Activated CD8-positive, alpha-beta T cell treated with anti-CD3 and anti-CD28 coated beads, Interleukin-2, amount 10 ng/mL, durations not matched to agents 7 days and 5 days (primary cell): Measurements from ENCODE around the gene TSPAN15. TPM values are rescaled to one million over a fixed set of nuclear protein-coding genes. Genes with fewer than 3 reads are reported as not detected.
"Not testable (repeated sequence)": the region's sequence is repeated elsewhere in the genome, so short reads cannot be mapped to it uniquely, and the experiment has no call there.

ENCODE experiments used
- ATAC-seq: fragments of 150-1000 bp; cut with Tn5 transposase; one replicate; pipeline ENCODE4 v1.10.0; 2021; ENCODE audit warnings: moderate library complexity
- CTCF ChIA-PET: fragments of 350-600 bp; sonication (Branson Sonifier 250); formaldehyde crosslinking; loops from one replicate; lab custom pipeline; 2021; ENCODE audit warnings: antibody characterized with exemption; lab: Charles Lee
- POLR2A ChIA-PET: fragments of 350-600 bp; sonication (Branson Sonifier 250); formaldehyde crosslinking; loops from one replicate; lab custom pipeline; 2021; ENCODE audit warnings: antibody characterized with exemption; lab: Charles Lee
- DNase-seq: peaks from one replicate; pipeline ENCODE4 v3.0.0-alpha.2; 2020
- H3K27ac Mint-ChIP-seq: one replicate; pipeline ENCODE4 v1.8.0; 2021; ENCODE audit warnings: mild to moderate bottlenecking, mixed read lengths
- H3K27me3 Mint-ChIP-seq: one replicate; pipeline ENCODE4 v1.8.0; 2021; ENCODE audit warnings: low read depth, mixed read lengths
- H3K36me3 Mint-ChIP-seq: one replicate; pipeline ENCODE4 v1.8.0; 2021; ENCODE audit warnings: low read depth, mixed read lengths
- H3K4me1 Mint-ChIP-seq: one replicate; pipeline ENCODE4 v1.8.0; 2021; ENCODE audit warnings: low read depth, mixed read lengths
- H3K4me3 Mint-ChIP-seq: one replicate; pipeline ENCODE4 v1.8.0; 2021; ENCODE audit warnings: mild to moderate bottlenecking, mixed read lengths
- H3K9me3 Mint-ChIP-seq: one replicate; pipeline ENCODE4 v1.8.0; 2022; ENCODE audit warnings: mixed read lengths; ENCODE audit not compliant: insufficient read depth
- total RNA-seq, 2 experiments: library from RNA; stranded (reverse); gene quantifications; one replicate each; pipeline ENCODE4 v1.2.3, GENCODE V29; 2021

The TSPAN15 gene
- total RNA-seq, 2 experiments from 2014 or later = 3.8 to 4.7 TPM

GRCh38 chr10:69480068-69480412 lies 28.8 kb downstream of the TSPAN15 start:
- DNase-seq (no peak), ATAC-seq (no peak)
- Mint-ChIP-seq H3K4me1 (no peaks in the 10 kb centered on the region), H3K27ac (no peak overlapping the region), H3K9me3 (no peaks in the 10 kb centered on the region), H3K4me3 (no peak overlapping the region), H3K27me3 (peaks cover 7% of the 10 kb centered on the region), H3K36me3 (no peaks in the 10 kb centered on the region)
- CTCF ChIA-PET = no interaction called here
- POLR2A ChIA-PET = no interaction called here

DNA sequence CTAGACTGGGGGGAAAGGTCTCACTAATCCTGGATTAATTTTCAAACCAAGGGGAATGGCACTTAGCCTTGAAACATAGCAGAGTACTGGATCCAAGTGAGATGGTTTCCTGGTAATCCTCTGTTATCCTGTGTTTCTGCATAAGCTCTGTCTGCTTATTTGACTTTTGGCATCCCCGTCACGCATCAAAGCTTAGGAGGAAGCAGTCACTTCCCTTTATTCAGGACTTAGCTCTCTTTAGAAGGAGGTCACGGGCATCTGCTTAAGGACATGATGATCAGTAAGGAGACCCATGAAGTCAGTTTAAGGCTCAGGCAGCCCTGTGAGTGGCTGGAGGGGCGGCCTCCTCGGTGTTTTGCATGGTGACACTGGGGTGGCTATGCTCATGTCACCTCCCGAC lies 30.0 kb downstream of the TSPAN15 start:
- H3K27me3 Mint-ChIP-seq = peaks cover 3% of the 10 kb centered on the region
- no peak overlapping the region for H3K4me3 Mint-ChIP-seq
- no peaks in the 10 kb centered on the region for H3K4me1 Mint-ChIP-seq
- H3K9me3 Mint-ChIP-seq = no peaks in the 10 kb centered on the region
- no peak overlapping the region for H3K27ac Mint-ChIP-seq
- no peak for DNase-seq
- ATAC-seq = no peak
- ChIA-PET POLR2A (interaction anchor here (1.3 kb wide), 1 partner anchor 420 kb away, joined by 3 read pairs; no protein-coding TSS in a partner anchor), CTCF (no interaction called here)
- no peaks in the 10 kb centered on the region for H3K36me3 Mint-ChIP-seq

DNA sequence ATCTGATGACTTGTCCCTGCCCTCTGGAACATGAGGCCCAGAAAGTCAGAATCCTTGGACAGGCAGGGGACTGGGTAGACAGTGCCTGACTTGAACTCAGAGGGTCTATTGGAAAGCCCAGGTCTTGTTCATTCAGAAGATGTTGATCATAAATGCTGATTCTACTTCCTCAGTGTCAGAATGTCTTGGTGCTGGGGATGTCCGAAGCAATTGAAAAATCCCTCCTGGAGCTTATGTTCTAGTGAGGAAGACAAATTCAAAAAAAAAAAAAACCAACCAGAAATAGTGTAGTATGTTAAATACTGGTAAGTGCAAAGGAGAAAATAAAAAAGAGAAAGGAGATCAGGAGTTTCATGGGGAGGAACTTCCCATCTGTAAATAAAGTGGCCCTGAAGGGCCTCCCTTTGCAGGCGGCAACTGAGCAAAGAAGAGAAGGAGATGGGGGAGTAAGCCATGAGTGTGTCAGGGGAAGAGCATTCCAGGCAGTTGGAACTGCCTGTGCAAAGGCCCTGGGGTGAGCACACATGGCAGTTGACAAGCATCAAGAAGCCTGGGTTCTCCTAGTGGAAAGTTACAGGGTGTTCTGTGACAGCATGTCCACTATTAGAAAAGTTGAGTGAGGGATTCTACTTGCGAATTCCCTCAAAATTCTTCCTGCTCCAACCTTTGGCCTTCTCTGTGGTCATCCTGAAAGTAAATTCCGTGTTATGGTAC lies 30.7 kb downstream of the TSPAN15 start:
- H3K9me3 Mint-ChIP-seq = no peaks in the 10 kb centered on the region
- no peak overlapping the region for H3K4me3 Mint-ChIP-seq
- CTCF ChIA-PET = no interaction called here
- POLR2A ChIA-PET = interaction anchor here (1.3 kb wide), 1 partner anchor 420 kb away, joined by 3 read pairs; no protein-coding TSS in a partner anchor
- no peak for DNase-seq
- no peaks in the 10 kb centered on the region for H3K4me1 Mint-ChIP-seq
- no peak for ATAC-seq
- H3K27me3 Mint-ChIP-seq = peaks cover 3% of the 10 kb centered on the region
- no peaks in the 10 kb centered on the region for H3K36me3 Mint-ChIP-seq
- H3K27ac Mint-ChIP-seq = no peak overlapping the region

- Mint-ChIP-seq H3K9me3 (peaks cover 7% of the 10 kb centered on the region), H3K27me3 (peaks cover 3% of the 10 kb centered on the region), H3K27ac (peak overlapping the region; percentile 16), H3K4me3 (no peak overlapping the region), H3K4me1 (no peaks in the 10 kb centered on the region), H3K36me3 (peaks cover 5% of the 10 kb centered on the region)
- no peak for ATAC-seq
- ChIA-PET POLR2A (no interaction called here), CTCF (interaction anchor here (1.8 to 2.2 kb wide), 2 partner anchors 19 to 34 kb away, joined by 5 to 7 read pairs; no protein-coding TSS in a partner anchor)
- no peak for DNase-seq
Measured at GRCh38 chr10:69483963-69484362, 32.7 kb downstream of the TSPAN15 start.

DNA sequence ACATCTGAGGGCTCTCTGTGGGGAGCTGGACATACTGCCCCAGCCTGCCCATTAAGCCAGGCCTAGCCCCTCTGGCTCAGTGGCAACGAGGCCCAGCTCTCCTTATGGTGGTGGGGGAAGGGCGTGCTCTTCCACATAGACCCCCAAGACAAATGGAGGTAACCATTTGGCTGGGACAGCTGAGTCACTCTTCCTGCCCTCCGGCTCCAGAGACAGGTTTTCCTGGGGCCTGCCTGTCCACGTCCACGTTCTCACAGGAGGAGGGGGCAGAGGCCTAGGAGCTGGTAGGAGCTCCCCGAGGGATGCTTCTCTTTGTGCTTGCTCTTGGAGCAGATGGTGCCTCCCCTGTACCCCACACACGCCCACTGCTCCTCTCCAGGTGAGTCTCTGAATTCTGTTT lies 33.5 kb downstream of the TSPAN15 start:
- H3K27ac Mint-ChIP-seq = no peak overlapping the region
- no peak overlapping the region for H3K4me3 Mint-ChIP-seq
- peaks cover 7% of the 10 kb centered on the region for H3K9me3 Mint-ChIP-seq
- peaks cover 5% of the 10 kb centered on the region for H3K36me3 Mint-ChIP-seq
- ATAC-seq (no peak), DNase-seq (no peak)
- H3K4me1 Mint-ChIP-seq = no peaks in the 10 kb centered on the region
- peaks cover 3% of the 10 kb centered on the region for H3K27me3 Mint-ChIP-seq
- ChIA-PET CTCF (interaction anchor here (0.9 to 2.2 kb wide), 5 partner anchors 20 to 77 kb away, joined by 3 to 7 read pairs (median 5); no protein-coding TSS in a partner anchor), POLR2A (interaction anchor here (0.8 kb wide), 1 partner anchor 23 kb away, joined by 4 read pairs; no protein-coding TSS in a partner anchor)

- DNase-seq (no peak), ATAC-seq (no peak)
- H3K27me3 Mint-ChIP-seq = no peaks in the 10 kb centered on the region
- no peak overlapping the region for H3K4me3 Mint-ChIP-seq
- peaks cover 5% of the 10 kb centered on the region for H3K36me3 Mint-ChIP-seq
- POLR2A ChIA-PET = no interaction called here
- no peaks in the 10 kb centered on the region for H3K4me1 Mint-ChIP-seq
- no peak overlapping the region for H3K27ac Mint-ChIP-seq
- CTCF ChIA-PET = no interaction called here
- peaks cover 7% of the 10 kb centered on the region for H3K9me3 Mint-ChIP-seq
Measured at GRCh38 chr10:69486922-69487730, 35.9 kb downstream of the TSPAN15 start.

DNA sequence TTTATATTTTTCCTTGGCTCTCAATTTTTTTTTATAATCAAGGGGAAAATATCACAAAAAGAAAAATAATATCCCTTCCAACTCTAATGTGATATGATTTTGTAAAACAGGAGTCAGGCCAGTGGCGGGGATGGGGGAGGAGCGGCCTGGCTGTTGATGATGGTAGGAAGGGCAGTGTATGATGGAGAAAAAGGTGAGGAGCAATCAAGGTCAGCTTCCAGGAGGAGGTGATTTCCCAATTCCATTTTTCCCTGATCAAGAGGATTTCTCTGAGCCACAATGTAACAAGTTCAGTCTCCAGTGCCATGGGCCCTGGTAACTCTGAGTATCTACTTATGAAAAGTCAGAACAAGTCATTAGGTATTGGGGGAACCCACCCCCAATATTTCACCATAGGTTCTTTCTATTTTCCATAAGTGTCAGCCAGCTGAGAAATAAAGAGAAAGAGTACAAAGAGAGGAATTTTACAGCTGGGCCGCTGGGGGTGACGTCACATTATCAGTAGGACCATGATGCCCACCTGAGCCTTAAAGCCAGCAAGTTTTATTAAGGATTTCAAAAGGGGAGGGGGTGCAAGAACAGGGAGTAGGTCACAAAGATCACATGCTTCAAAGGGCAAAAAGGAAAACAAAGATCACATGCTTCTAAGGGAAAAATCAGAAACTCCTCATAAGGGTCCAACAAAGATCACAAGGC lies 37.0 kb downstream of the TSPAN15 start:
- H3K9me3 Mint-ChIP-seq, ATAC-seq, DNase-seq, H3K27ac Mint-ChIP-seq, POLR2A ChIA-PET, CTCF ChIA-PET, H3K27me3 Mint-ChIP-seq, H3K4me1 Mint-ChIP-seq, H3K36me3 Mint-ChIP-seq, H3K4me3 Mint-ChIP-seq: not testable (repeated sequence)

DNA sequence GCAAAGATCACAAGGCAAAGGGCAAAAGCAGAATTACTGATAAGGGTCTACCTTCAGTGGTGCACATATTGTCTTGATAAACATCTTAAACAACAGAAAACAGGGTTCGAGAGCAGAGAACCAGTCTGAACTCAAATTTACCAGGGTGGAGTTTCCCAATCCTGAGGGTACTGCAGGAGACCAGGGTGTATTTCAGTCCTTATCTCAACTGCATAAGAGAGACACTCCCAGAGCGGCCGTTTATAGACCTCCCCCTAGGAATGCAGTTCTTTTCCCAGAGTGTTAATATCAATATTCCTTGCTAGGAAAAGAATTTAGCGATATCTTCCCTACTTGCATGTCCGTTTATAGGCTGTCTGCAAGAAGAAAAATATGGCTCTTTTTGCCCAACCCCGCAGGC lies 37.6 kb downstream of the TSPAN15 start:
- H3K4me1 Mint-ChIP-seq, CTCF ChIA-PET: not testable (repeated sequence)

GRCh38 chr10:69489506-69490090 lies 38.3 kb downstream of the TSPAN15 start:
- CTCF ChIA-PET = no interaction called here
- DNase-seq = no peak

More for the DNA sequence above, 37.6 kb downstream of the TSPAN15 start:
- H3K4me3 Mint-ChIP-seq, ATAC-seq, H3K9me3 Mint-ChIP-seq, H3K27me3 Mint-ChIP-seq, DNase-seq, H3K27ac Mint-ChIP-seq, POLR2A ChIA-PET, H3K36me3 Mint-ChIP-seq: not testable (repeated sequence)

DNA sequence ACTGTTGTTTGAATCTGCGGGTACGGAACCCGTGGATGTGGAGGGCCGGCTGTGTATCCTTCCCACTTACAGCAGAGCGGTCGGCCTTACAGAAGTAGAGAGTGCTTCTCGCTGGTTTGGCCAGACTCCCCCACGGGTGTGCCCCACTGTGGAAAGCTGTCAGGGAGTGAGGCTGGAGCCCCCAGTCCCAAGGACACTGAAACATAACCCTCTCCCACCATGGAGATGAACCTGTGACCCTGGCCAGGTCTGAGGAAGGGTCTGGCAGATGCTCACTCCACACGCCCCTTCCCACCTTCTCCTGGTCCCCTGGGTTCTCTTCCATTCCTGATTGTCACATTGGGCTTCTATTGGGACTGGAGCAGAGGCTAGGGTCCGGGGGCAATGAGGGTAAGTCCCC lies 39.6 kb downstream of the TSPAN15 start:
- POLR2A ChIA-PET = no interaction called here
- no peak overlapping the region for H3K4me3 Mint-ChIP-seq

More at GRCh38 chr10:69489506-69490090, 38.3 kb downstream of the TSPAN15 start:
- no peak for ATAC-seq
- Mint-ChIP-seq H3K36me3 (peaks cover 5% of the 10 kb centered on the region), H3K27me3 (no peaks in the 10 kb centered on the region), H3K27ac (no peak overlapping the region), H3K9me3 (peaks cover 7% of the 10 kb centered on the region), H3K4me1 (no peaks in the 10 kb centered on the region), H3K4me3 (no peak overlapping the region)
- POLR2A ChIA-PET = no interaction called here

GRCh38 chr10:69491611-69492010 lies 40.3 kb downstream of the TSPAN15 start:
- POLR2A ChIA-PET = no interaction called here

More for the DNA sequence above, 39.6 kb downstream of the TSPAN15 start:
- Mint-ChIP-seq H3K27ac (no peak overlapping the region), H3K36me3 (peaks cover 5% of the 10 kb centered on the region), H3K9me3 (peaks cover 7% of the 10 kb centered on the region), H3K27me3 (no peaks in the 10 kb centered on the region), H3K4me1 (no peaks in the 10 kb centered on the region)
- ATAC-seq (no peak), DNase-seq (no peak)
- CTCF ChIA-PET = no interaction called here

More at GRCh38 chr10:69491611-69492010, 40.3 kb downstream of the TSPAN15 start:
- DNase-seq (no peak), ATAC-seq (no peak)
- Mint-ChIP-seq H3K27ac (no peak overlapping the region), H3K9me3 (peaks cover 7% of the 10 kb centered on the region), H3K27me3 (no peaks in the 10 kb centered on the region), H3K4me1 (no peaks in the 10 kb centered on the region), H3K4me3 (no peak overlapping the region), H3K36me3 (peaks cover 5% of the 10 kb centered on the region)
- CTCF ChIA-PET = no interaction called here
